NCI-H748 (cell line): ENCODE measurements around the gene TINAGL1.

ENCODE experiments used
- DNase-seq: peaks from one replicate; lab custom pipeline; 2025; ENCODE audit not compliant: unreplicated experiment; lab: John Stamatoyannopoulos, UW

Gene TINAGL1

DNA sequence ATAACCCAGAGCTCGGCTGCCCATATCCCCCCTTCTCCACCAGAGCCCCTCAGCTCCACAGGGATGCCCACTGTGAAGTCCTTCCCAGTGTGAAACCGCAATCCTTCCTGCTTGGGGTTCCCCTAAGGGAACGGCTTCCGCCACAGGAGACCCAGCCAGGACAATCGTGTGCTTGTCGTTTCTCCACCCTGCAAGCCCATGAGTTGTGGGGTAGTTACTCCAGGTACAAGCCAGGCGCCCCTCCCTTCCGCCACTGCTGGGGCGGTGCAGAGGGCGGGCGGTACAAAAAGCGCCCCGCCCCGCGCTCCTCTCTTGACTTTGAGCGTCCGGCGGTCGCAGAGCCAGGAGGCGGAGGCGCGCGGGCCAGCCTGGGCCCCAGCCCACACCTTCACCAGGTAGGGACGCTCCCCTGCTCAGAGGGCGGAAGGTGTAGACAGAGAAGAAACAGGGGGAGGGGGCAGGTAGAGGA lies at the start of gene TINAGL1:
TSS of gene TINAGL1 (plus strand) at position 315 of the 469 bp plus-strand sequence. CDS start 634 bp downstream, outside the sequence.
- DNase-seq = no peak

DNA sequence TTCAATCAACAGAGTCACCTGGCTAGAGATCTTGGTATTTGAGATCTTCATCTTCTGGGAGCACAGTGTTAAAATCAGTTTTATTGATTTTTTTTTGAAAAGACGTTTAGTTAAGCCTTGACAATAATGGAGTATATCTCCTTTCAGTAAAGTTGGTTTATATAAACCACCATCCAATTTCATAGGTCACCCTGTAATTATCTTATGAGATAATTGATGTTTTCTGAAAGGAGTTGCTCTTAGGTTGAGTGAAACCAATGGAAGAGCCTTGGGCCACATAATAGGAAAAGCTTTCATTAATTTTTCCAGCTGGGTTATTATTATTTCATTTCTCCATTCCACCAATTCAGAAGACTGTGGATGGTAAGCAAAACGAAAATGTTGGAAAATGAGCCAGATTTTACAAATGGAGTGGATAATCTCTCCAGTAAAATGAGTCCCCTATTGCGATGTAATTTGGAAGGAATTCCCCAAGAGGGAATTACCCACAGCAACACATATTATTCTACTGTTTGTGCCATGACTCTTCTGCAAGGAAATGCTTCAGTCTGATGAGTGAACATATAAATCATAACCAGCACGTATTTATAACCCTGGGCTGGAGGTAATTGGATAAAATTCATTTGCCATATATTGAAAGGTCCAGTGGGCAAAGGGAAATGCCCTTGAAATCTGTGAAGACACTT lies 46.2 kb upstream of the TINAGL1 start:
- no peak for DNase-seq

DNA sequence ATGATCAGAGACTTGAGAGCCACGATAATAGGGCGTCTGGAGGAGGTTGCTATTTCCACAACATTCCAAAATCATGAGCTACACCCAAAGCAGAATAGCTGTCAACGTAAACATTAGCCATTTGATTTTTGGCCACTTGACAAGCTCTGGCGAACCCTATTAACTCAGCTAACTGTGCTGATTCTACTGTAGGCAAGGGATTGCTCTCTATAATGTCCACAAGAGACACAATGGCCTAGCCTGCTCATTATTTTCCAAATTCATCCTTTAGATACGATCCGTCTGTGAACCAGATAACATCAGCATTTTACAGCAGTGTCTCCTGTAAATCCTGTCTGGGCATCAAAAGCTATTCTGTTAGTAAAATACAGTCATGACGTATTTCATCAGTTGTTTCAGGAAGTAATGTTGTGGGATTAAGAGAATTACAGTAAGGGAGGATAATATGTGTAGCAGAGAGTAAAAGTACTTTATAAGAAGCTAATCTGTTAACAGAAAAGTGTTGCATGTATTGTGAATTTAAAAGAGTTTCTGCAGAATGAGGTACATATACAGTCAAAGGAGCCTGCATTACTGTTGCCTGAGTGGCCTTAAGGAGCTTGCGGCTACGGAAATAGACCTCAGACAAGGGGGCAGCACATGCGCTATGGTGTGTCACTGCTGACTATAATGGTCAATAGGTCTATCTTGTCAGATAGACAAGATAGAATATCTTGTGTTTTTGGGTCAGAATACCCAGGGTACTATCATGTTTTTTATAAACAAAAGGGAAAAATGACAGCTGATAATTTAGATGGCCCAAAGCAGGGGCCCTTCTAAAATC lies 44.9 kb upstream of the TINAGL1 start:
- peak; percentile 90 for DNase-seq

- DNase-seq = no peak
Observed at GRCh38 chr1:31532173-31532572, 44.1 kb upstream of the TINAGL1 start.

DNA sequence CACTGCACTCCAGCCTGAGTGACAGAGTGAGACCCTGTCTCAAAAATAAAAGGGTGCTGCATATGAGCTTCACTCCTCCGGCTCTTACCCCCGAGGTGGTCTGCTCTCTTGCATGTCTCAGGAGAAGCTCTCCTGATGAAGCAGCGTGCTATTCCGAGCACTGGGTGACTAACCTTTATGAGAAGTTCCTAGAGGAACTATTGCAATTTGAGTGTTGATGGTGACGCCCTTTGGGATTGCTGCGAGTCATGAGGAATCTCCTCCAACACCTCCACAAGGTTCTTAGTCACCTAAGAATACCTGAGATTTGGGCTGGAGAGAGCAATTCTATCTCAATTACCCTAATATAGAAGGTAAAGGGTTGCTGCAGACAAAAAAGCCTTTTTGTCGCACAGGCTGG lies 40.8 kb upstream of the TINAGL1 start:
- no peak for DNase-seq

DNA sequence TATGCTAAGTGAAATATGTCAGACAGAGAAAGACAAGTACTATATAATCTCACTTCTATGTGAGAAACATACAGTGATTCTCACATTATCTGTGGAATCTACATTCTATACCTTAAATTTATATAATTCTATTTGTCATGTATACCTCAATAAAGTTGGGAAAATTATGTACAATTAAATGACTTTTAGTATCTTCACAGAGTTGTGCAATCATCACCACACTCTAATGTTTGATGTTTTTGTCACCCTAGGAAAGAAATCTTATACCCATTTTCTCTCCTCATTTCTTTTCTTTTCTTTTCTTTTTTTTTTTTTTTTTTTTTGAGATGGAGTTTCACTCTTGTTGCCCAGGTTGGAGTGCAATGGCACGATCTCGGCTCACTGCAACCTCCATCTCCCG lies 37.0 kb upstream of the TINAGL1 start:
- no peak for DNase-seq

GRCh38 chr1:31541194-31541593 lies 35.1 kb upstream of the TINAGL1 start:
- DNase-seq = no peak

DNA sequence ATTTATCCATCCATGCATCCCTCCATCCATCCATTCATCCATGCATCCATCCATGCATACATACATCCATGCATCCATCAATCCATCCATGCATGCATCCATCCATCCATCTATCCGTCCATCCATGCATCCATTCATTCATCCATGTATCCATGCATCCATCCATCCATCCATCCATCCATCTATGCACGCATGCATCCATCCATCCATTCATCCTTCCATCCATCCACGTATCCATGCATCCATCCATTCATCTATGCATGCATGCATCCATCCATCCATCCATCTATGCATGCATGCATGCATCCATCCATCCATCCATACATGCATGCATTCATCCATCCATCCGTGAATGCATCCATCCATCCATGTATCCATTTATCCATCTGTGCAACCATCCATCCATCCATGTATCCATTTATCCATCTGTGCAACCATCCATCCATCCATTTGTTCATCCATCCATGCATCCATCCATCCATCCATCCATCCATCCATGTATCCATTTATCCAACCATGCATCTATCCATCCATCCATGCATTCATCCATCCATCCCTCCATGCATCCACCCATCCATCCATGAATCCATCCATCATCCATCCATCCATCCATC lies 30.3 kb upstream of the TINAGL1 start:
- no peak for DNase-seq

DNA sequence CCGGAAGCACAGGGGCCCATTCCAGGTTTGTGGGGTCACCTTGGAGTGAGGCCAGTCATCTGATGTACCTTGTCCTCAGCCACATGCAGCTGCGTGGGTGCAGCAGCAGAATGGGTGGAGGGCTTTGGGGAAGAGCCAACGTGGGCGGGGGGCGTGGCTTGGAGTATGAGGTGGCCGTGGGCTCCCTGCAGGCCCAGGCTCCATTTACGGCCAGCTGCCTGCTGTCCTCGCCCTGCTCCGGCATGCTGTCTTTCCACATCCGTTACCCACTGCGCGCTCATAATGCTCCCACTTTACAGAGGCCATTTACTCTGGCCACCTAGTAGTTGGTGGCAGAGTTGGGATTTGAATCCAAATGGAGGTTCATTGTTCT lies 27.8 kb upstream of the TINAGL1 start:
- no peak for DNase-seq

DNA sequence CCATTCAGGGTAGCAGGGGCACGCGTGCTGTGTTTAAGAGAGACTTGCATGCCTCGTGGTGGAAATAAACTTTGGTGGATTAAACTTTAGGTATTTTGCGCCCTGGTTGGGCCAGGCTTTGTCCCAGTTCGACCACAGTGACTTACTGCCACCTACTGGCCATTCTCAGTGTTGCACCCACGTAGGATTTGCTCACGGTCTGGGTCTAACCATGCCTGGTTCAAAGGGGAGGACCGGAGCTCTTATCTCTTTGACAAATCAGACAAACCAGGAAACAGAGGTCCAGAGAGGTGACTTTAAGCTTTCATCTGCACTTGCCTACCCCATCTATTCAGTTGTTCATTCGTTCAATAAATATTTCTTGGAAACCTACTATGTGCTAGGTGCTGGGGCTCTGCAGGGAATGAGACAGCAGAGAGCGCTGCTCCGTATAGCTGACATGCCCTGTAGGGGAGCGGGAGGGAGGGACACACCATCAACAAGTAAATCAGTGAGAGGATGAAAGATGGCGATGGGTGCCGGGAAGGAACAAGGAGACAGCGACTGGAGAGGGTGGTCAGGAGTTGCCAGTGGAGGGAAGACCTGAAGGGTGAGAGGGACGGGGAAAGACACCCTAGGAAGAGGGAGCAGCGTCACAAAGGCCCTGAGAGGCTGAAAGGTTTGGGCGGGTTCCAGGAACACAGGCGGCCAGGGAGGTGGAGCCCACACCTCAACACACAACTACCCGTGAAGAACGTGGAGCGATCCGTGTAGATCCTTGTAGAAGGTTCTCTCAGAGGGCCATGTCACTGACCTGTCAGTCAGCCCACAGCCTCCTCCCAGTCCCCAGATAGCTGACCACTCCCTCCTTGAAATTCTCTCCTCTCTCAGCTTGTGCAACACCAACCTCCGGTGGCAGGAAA lies 27.2 kb upstream of the TINAGL1 start:
- DNase-seq = peak; percentile 71

- DNase-seq = no peak
Observed at GRCh38 chr1:31549809-31550620, 26.3 kb upstream of the TINAGL1 start.

DNA sequence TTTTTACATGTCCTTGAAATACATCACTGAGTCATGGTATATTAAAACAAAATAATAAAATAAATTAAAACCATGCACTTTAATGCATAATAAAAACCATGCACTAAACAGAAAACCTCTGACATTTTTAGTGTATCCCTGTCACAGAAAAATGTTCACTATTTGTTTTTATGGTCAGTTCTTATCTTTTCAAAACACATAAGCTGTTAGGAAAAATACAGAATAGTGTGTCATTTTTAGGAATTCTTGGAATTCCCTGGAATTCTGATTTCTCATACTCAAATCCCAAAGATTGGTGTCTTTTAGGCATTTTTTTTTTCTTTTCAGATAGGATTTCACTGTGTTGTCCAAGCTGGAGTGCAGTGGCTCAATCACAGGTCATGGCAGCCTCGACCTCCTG lies 25.1 kb upstream of the TINAGL1 start:
- DNase-seq = no peak

DNA sequence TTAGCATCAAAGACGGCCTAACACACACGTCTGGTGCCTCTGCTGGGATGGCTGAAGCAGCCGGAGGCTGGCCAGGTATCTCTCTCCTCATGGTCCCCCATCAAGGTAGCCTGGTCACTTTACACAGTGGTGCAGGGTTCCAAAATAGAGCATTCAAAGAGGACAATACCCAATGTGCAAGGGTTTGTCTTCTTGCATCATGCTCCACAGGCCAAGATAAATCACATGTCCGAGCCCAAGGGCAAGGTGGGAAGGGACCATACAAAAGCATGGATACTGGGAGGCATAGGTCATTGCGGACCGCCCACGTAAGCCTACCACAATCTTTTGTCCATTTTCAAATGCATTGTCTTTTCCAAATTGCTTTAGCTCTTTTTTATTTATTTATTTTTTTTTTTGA lies 23.8 kb upstream of the TINAGL1 start:
- no peak for DNase-seq

DNA sequence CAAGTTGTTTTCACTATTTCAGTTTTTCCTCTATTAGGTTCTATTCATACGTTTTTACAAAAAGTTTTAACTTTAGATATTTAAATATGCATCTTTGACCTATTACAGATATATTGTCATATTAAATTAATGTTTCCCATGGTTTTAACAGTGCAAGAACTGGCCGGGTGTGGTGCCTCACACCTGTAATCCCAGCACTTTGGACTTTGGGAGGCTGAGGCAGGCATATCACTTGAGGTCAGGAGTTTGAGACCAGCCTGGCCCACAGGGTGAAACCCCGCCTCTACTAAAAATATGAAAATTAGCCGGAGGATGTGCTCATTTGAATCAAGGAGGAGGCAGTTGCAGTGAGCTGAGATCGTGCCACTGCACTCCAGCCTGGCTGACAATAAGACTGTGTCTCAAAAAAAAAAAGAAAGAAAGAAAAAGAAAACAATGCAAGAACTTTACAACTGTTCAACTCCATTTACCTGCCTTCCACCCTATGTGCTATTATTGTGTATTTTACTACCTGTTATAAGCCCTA lies 19.8 kb upstream of the TINAGL1 start:
- no peak for DNase-seq

DNA sequence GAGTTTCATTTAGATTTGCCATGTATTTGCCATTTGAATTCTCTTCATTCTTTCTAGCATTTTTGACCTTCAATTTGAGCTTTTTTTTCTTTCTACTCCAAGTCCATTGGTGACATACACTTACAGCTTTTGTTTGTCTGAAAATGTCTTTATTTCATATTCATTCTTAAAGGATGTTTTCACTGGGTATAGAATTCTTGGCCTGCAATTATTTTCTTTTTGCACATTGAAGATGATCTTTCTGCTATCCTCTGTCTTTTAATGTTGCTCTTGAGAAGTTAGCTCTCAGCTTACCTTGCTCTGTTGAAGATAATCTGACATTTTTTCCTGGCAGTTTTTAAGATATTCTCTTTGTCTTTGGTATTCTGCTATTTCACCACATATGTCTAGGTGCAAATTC lies 16.6 kb upstream of the TINAGL1 start:
- no peak for DNase-seq

- DNase-seq = no peak
Observed at GRCh38 chr1:31560394-31560793, 15.9 kb upstream of the TINAGL1 start.

GRCh38 chr1:31562707-31563360 lies 13.5 kb upstream of the TINAGL1 start:
- DNase-seq = no peak

DNA sequence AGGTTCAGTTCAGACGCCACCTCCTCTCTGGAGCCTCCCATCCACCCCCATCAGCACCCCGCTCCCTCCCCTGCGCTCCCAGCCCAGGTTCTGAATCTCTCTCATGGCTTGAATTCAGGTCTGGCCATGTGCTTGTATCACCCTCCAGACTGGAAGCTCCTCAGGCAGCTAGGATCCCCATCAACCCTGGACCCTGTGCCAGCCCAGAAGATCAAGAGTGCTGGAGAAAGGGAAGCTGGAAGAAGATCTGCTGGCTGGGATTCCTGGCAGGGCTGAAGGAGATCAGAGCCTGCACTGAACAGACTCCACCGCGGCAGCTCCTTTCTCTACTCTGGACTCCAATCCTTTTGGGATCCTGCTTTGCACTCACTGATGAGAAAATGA lies 11.7 kb upstream of the TINAGL1 start:
- DNase-seq = no peak

- no peak for DNase-seq
Observed at GRCh38 chr1:31567956-31568570, 8.3 kb upstream of the TINAGL1 start.
